CD4-positive, alpha-beta memory T cell (primary cell): ENCODE measurements around the gene GPN1. TPM values are rescaled to one million over a fixed set of nuclear protein-coding genes. Genes with fewer than 3 reads are reported as not detected.

Experiments used
- CTCF ChIA-PET: fragments of 350-600 bp; sonication (Branson Sonifier 250); formaldehyde crosslinking; loops from one replicate; lab custom pipeline; 2021; ENCODE audit warnings: inconsistent platforms; ENCODE audit not compliant: partially characterized antibody; lab: Charles Lee
- POLR2A ChIA-PET: fragments of 350-600 bp; sonication (Branson Sonifier 250); formaldehyde crosslinking; loops from one replicate; lab custom pipeline; 2021; ENCODE audit not compliant: partially characterized antibody; lab: Charles Lee
- DNase-seq, 5 donors: peaks; one replicate each; pipeline versions ENCODE4 v3.0.0 to v3.0.0-alpha.2; 2020 to 2022; ENCODE audit warnings: mixed read lengths in 1 of 5
- H3K27ac ChIP-seq: one replicate; pipeline ENCODE4 v1.7.0; 2013; ENCODE audit warnings: low read depth, low read length
- H3K27me3 ChIP-seq: 2 replicates; pipeline ENCODE4 v1.7.0; 2013; ENCODE audit warnings: mild to moderate bottlenecking, low read length, moderate library complexity; ENCODE audit not compliant: insufficient read depth
- H3K36me3 ChIP-seq: 2 replicates; pipeline ENCODE4 v1.7.0; 2013; ENCODE audit warnings: mild to moderate bottlenecking, low read length, moderate library complexity; ENCODE audit not compliant: insufficient read depth
- H3K4me1 ChIP-seq: 2 replicates; pipeline ENCODE4 v1.7.0; 2013; ENCODE audit warnings: mild to moderate bottlenecking, low read length, moderate library complexity; ENCODE audit not compliant: insufficient read depth
- H3K4me3 ChIP-seq, 2 donors: one replicate each; pipeline ENCODE4 v1.7.0; 2013; ENCODE audit warnings: low read length in 2 of 2, mild to moderate bottlenecking in 1 of 2
- H3K9me3 ChIP-seq, 2 donors: one replicate each; pipeline ENCODE4 v1.7.0; 2013; ENCODE audit warnings: low read length in 2 of 2, control low read depth in 1 of 2; ENCODE audit not compliant: control insufficient read depth in 1 of 2
- H3K27ac Mint-ChIP-seq, 7 donors: one replicate each; pipeline ENCODE4 v1.8.0; 2020 to 2021; ENCODE audit warnings: mixed read lengths in 7 of 7, mild to moderate bottlenecking in 6 of 7, inconsistent platforms in 3 of 7, moderate library complexity in 3 of 7
- H3K27me3 Mint-ChIP-seq, 2 donors: one replicate each; pipeline ENCODE4 v1.8.0; 2020 to 2021; ENCODE audit warnings: mixed read lengths in 2 of 2
- H3K36me3 Mint-ChIP-seq, 2 donors: one replicate each; pipeline ENCODE4 v1.8.0; 2020 to 2021; ENCODE audit warnings: mixed read lengths in 2 of 2, inconsistent platforms in 1 of 2, mild to moderate bottlenecking in 1 of 2
- H3K4me1 Mint-ChIP-seq, 4 donors: one replicate each; pipeline ENCODE4 v1.8.0; 2020 to 2021; ENCODE audit warnings: mixed read lengths in 4 of 4, mild to moderate bottlenecking in 1 of 4
- H3K4me3 Mint-ChIP-seq, 8 donors: one replicate each; pipeline ENCODE4 v1.8.0; 2020 to 2021; ENCODE audit warnings: mixed read lengths in 8 of 8, mild to moderate bottlenecking in 7 of 8, moderate library complexity in 6 of 8, inconsistent platforms in 3 of 8
- H3K9me3 Mint-ChIP-seq, 8 donors: one replicate each; pipeline ENCODE4 v1.8.0; 2020 to 2021; ENCODE audit warnings: mixed read lengths in 8 of 8, mild to moderate bottlenecking in 5 of 8, inconsistent platforms in 3 of 8, moderate library complexity in 1 of 8
- intact Hi-C: fragments of 100-400 bp; cut with micrococcal nuclease; formaldehyde crosslinking; loops from one replicate; pipeline ENCODE4 v1.15.1; 2023
- polyA plus RNA-seq, 2 donors: library from polyadenylated mRNA; unstranded; fragments of 300-500 nt; fragmentation: Illumina TruSeq; gene quantifications; one replicate each; pipeline ENCODE4 v1.2.3, GENCODE V29; 2021
- total RNA-seq, 2 experiments: library from RNA; stranded (reverse); gene quantifications; one replicate each; pipeline ENCODE4 v1.2.3, GENCODE V29; 2021

GPN1 gene
- total and polyA plus RNA-seq, 4 experiments from 2014 or later: 28.9 to 99.5 (median 49.3) TPM

- peaks cover 0 to 35% (median 17%) of the 10 kb centered on the region in 8 donors for H3K9me3 Mint-ChIP-seq
- intact Hi-C loops: no loop called here
- H3K27ac Mint-ChIP-seq: peak overlapping the region in 5 of 7 donors; percentile 14 to 63 (median 27)
- ChIA-PET CTCF (no interaction called here), POLR2A (interaction anchor here (1.0 kb wide), 1 partner anchor 14 kb away, joined by 4 read pairs; the partner anchor contains the start of gene ZNF512)
- peak overlapping the region; percentile 5 for H3K27ac ChIP-seq
- DNase-seq: no peak
- H3K27me3 Mint-ChIP-seq: no peaks in the 10 kb centered on the region
- no peak overlapping the region for H3K4me3 ChIP-seq
- no peaks in the 10 kb centered on the region for H3K9me3 ChIP-seq
- peak overlapping the region in 2 of 8 donors; percentile 45 to 48 for H3K4me3 Mint-ChIP-seq
- H3K36me3 ChIP-seq: peaks cover 22% of the 10 kb centered on the region
- peaks cover 24% of the 10 kb centered on the region for H3K4me1 ChIP-seq
- no peaks in the 10 kb centered on the region for H3K27me3 ChIP-seq
- H3K36me3 Mint-ChIP-seq: peaks cover 59 to 64% of the 10 kb centered on the region in 2 donors
- H3K4me1 Mint-ChIP-seq: peaks cover 25 to 46% (median 36%) of the 10 kb centered on the region in 4 donors
Measured at GRCh38 chr2:27596627-27597026, 32.2 kb upstream of the GPN1 start.

DNA sequence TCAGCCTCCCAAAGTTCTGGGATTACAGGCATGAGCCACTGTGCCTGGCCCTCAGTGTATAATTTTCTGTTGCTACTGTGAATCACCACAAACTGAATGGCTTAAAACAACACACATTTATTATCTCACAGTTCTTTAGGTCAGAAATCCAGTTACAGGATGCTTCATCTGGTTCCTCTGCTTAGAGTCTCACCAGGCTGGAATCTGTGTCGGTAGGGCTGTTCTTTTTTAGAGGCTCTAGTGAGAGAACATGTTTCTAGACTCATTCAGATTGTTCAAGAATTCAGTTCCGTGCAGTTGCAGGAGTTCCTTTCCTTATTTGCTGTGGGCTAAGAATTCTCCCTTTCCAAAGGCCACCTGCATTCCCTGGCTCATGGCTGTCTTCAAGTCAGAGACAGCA lies 22.2 kb upstream of the GPN1 start:
- Mint-ChIP-seq H3K4me1 (peaks cover 0 to 11% (median 3%) of the 10 kb centered on the region in 4 donors), H3K9me3 (no peaks in the 10 kb centered on the region), H3K27me3 (no peaks in the 10 kb centered on the region), H3K4me3 (no peak overlapping the region), H3K27ac (peak overlapping the region in 1 of 7 donors; percentile 38), H3K36me3 (peaks cover 52 to 66% of the 10 kb centered on the region in 2 donors)
- Histone ChIP-seq H3K9me3 (no peaks in the 10 kb centered on the region), H3K27me3 (no peaks in the 10 kb centered on the region), H3K4me3 (no peak overlapping the region), H3K36me3 (peaks cover 59% of the 10 kb centered on the region), H3K4me1 (no peaks in the 10 kb centered on the region), H3K27ac (no peak overlapping the region)
- DNase-seq: no peak
- ChIA-PET POLR2A (no interaction called here), CTCF (no interaction called here)
- intact Hi-C loops: no loop called here

- CTCF ChIA-PET: no interaction called here
- POLR2A ChIA-PET: interaction anchor here (0.6 to 1.7 kb wide), 2 partner anchors 15 to 258 kb away, joined by 3 to 4 read pairs; partner anchors contain the start of genes CCDC121, GPN1 and GTF3C2
Measured at GRCh38 chr2:27613985-27614384, 14.9 kb upstream of the GPN1 start.

GRCh38 chr2:27615316-27615715 lies 13.5 kb upstream of the GPN1 start:
- intact Hi-C loops: no loop called here
- Mint-ChIP-seq H3K4me3 (no peak overlapping the region), H3K36me3 (peaks cover 42 to 64% of the 10 kb centered on the region in 2 donors), H3K27me3 (no peaks in the 10 kb centered on the region), H3K4me1 (peaks cover 0 to 4% (median under 1%) of the 10 kb centered on the region in 4 donors), H3K9me3 (no peaks in the 10 kb centered on the region), H3K27ac (no peak overlapping the region)
- no peak overlapping the region for H3K27ac ChIP-seq
- ChIA-PET CTCF (no interaction called here), POLR2A (no interaction called here)
- no peaks in the 10 kb centered on the region for H3K27me3 ChIP-seq
- H3K36me3 ChIP-seq: peaks cover 54% of the 10 kb centered on the region
- no peaks in the 10 kb centered on the region for H3K4me1 ChIP-seq
- no peak for DNase-seq
- no peak overlapping the region for H3K4me3 ChIP-seq
- H3K9me3 ChIP-seq: no peaks in the 10 kb centered on the region

More at GRCh38 chr2:27613985-27614384, 14.9 kb upstream of the GPN1 start:
- DNase-seq: no peak
- Mint-ChIP-seq H3K4me3 (no peak overlapping the region), H3K9me3 (no peaks in the 10 kb centered on the region), H3K4me1 (peaks cover 0 to 4% (median under 1%) of the 10 kb centered on the region in 4 donors), H3K27me3 (no peaks in the 10 kb centered on the region), H3K27ac (peak overlapping the region in 1 of 7 donors; percentile 13), H3K36me3 (peaks cover 37 to 66% of the 10 kb centered on the region in 2 donors)
- Histone ChIP-seq H3K27ac (no peak overlapping the region), H3K9me3 (no peaks in the 10 kb centered on the region), H3K27me3 (no peaks in the 10 kb centered on the region), H3K36me3 (peaks cover 52% of the 10 kb centered on the region), H3K4me1 (no peaks in the 10 kb centered on the region), H3K4me3 (no peak overlapping the region)
- intact Hi-C loops: no loop called here

GRCh38 chr2:27621524-27621923 lies 7.3 kb upstream of the GPN1 start:
- Histone ChIP-seq H3K4me3 (no peak overlapping the region), H3K36me3 (peaks cover 59% of the 10 kb centered on the region), H3K4me1 (no peaks in the 10 kb centered on the region), H3K9me3 (no peaks in the 10 kb centered on the region), H3K27ac (no peak overlapping the region), H3K27me3 (no peaks in the 10 kb centered on the region)
- Mint-ChIP-seq H3K27ac (peak overlapping the region in 2 of 7 donors; percentile 48 to 73), H3K4me1 (no peaks in the 10 kb centered on the region), H3K27me3 (no peaks in the 10 kb centered on the region), H3K36me3 (peaks cover 51 to 71% of the 10 kb centered on the region in 2 donors), H3K9me3 (no peaks in the 10 kb centered on the region), H3K4me3 (no peak overlapping the region)
- ChIA-PET CTCF (interaction anchor here (1.0 kb wide), 1 partner anchor 62 kb away, joined by 3 read pairs; no protein-coding TSS in a partner anchor), POLR2A (interaction anchor here (1.0 kb wide), 1 partner anchor 25 kb away, joined by 4 read pairs; no protein-coding TSS in a partner anchor)
- no peak for DNase-seq
- intact Hi-C loops: no loop called here

DNA sequence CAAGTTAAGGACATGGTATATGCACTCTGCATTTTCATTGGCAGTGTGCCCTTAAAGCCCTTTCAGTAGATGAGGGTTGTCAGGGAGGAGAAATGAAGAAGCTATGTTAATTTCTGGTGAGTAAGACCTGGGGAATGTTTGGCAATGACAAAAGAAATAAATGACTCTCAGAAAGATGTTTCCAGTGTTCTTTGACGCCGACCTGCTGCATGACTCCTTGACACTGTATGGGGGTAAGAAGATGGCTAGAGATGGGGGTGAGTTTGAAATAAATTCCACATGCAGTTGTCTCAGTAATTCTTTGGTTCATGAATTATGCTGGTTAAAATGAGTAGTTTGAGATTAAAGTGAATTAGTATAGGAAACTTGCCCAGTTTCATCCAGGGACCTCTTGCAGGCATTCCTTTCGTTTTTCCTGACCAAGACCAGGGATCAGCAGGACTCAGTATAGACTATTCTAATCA lies 5.9 kb upstream of the GPN1 start:
- DNase-seq: no peak
- no peaks in the 10 kb centered on the region for H3K27me3 ChIP-seq
- no peak overlapping the region for H3K4me3 Mint-ChIP-seq
- H3K27ac Mint-ChIP-seq: peak overlapping the region in 2 of 7 donors; percentile 4 to 22
- ChIA-PET CTCF (no interaction called here), POLR2A (no interaction called here)
- peaks cover 47% of the 10 kb centered on the region for H3K36me3 ChIP-seq
- no peak overlapping the region for H3K27ac ChIP-seq
- no peaks in the 10 kb centered on the region for H3K9me3 Mint-ChIP-seq
- peaks cover 40 to 59% of the 10 kb centered on the region in 2 donors for H3K36me3 Mint-ChIP-seq
- intact Hi-C loops: no loop called here
- no peaks in the 10 kb centered on the region for H3K9me3 ChIP-seq
- H3K4me3 ChIP-seq: no peak overlapping the region
- H3K27me3 Mint-ChIP-seq: no peaks in the 10 kb centered on the region
- H3K4me1 Mint-ChIP-seq: peaks cover 0 to 2% (median 0%) of the 10 kb centered on the region in 4 donors
- peaks cover 2% of the 10 kb centered on the region for H3K4me1 ChIP-seq

GRCh38 chr2:27624943-27625342 lies 3.9 kb upstream of the GPN1 start:
- Mint-ChIP-seq H3K9me3 (no peaks in the 10 kb centered on the region), H3K4me3 (no peak overlapping the region), H3K27ac (peak overlapping the region in 1 of 7 donors; percentile 4), H3K36me3 (peaks cover 30 to 46% of the 10 kb centered on the region in 2 donors), H3K4me1 (peaks cover 0 to 2% (median under 1%) of the 10 kb centered on the region in 4 donors), H3K27me3 (no peaks in the 10 kb centered on the region)
- DNase-seq: no peak
- Histone ChIP-seq H3K4me1 (peaks cover 15% of the 10 kb centered on the region), H3K36me3 (peaks cover 36% of the 10 kb centered on the region), H3K4me3 (no peak overlapping the region), H3K27me3 (no peaks in the 10 kb centered on the region), H3K27ac (no peak overlapping the region), H3K9me3 (no peaks in the 10 kb centered on the region)
- intact Hi-C loops: loop anchor here (5.0 kb wide), 1 partner anchor 268 kb away; the partner anchor contains the start of gene GTF3C2
- ChIA-PET CTCF (no interaction called here), POLR2A (no interaction called here)
